NCI-H510A treated with DMSO at 0.1 percent for 48 hours (cell line): Measurements from ENCODE around the gene COL4A1.

Experiments
- DNase-seq: peaks from one replicate; lab custom pipeline; 2025; lab: John Stamatoyannopoulos, UW

Gene COL4A1

DNA sequence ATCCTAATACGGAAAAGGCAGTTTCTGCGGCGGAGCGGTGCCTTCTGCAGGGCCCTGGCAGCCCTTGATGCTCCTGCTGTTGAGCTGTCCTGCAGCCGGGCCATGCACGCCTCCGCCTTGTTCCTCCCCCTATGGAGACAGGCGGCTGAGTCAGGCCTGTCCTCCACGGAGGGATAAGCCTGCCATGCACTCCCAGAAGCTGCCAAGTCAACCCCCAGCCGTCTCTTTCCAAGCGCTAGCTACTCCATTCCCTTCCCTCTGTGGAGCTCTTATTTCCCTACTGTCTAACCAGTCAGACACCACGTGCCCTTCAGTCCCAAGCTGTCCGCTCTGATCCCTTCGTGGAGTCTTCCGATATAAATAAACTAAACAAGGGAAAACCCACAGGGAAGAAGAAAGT is 197.0 kb downstream of the COL4A1 start:
- DNase-seq: no peak

DNA sequence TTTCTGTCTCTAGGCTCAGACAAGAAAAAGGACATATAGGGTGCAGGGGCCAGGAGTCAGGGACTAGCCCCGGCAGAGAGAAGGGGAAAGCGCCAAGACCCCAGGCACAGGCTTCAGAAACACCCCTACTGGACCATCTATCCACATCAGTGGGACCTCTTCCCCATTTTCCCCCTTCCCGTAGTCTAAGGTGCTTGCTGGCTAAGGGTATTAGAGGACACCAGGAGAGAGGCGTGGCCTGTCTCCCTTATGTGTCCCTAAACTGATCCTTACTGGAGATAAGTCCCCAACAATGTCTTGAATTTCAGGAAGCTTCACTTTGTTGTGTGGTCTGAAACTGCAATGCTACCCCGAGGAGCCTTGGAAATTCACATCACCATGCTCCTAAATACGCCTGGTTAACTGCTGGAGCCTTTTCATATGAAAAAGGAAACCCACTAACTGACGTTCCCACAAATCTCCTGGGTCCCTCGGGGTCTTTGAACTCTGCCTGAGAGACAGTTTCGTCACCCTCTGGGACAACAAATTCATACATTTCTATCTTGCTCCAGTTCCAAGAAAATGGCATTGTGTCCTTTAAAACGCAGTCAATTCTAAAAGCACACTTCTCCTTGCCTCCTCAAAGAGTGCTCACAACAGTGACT is 197.7 kb downstream of the COL4A1 start:
- no peak for DNase-seq

DNA sequence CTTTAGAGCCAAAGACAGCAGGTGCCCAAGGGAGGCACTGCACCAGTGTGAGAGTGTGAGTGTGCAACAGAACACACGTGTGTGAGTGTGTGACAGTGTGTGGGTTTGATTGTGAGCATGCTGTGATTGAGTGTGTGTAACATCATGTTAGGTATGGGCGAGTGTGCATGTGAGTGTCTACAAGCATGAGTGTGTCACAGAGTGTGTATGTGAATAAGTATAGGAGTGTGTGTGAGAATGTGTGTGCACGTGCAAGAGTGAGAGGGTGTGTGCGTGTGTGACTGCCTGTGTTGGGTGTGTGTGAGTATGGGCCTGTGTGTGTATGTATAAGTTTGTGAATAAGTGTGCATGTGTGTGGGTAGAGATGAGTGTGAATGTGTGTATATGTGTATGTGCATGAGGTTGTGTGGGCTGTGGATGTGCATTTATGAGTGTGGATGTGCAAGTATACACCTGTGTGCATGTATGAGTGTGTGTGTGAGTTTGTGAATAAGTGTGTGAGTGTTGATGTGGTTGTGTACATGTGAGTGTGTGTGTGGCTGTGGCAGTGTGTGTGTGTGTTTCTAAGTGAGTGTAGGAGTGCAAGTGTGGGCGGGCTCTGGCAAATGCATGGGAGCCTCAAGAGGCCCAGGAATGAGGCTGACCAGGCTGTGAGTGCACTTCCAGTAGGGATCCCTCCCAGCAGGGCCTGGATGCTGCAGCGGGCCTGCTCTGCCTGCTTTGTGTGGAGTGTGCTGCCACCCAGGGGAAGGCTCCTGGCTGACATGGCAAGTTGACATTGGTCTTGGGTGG is 198.4 kb downstream of the COL4A1 start:
- DNase-seq: peak; percentile 70

DNA sequence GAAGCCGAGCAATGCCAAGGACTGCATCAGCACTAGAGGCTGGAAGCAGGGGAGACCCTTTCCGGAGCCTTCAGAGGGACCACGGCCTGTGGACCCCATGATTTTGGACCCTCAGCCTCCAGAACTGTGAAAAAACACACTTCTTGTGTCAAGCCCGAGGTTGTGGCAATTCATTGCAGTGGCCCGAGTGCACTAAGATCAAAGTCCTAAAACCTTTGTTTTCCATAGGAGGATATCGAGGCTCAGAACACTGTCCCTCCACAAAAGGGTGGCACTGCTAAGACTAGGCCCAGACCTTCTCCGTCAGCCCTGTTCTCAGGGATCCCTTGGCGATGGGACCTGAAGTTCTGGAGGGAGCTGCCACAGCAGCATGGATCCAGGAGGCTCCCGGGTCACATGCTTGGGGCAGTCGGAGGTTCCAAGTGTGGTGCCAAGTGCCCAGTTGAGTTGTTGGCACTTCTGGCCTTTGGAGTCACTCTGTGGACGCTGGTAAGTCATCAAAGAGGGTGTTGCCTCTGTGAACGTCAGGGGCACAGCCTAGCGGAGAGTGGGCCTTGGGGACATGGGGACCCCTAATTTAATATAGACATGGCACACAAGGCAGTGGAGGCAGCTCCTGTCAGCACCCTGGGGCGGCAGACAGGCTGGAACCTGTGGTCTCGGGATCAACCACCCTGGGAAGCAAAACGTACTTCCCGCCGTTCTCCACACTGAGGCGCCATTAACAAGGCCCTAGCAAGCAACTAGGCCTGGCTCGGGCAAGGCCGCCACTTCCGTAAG is 199.2 kb downstream of the COL4A1 start:
- DNase-seq: no peak

- DNase-seq: no peak
These were observed 200.2 kb downstream of the COL4A1 start for GRCh38 chr13:110106726-110107125.

DNA sequence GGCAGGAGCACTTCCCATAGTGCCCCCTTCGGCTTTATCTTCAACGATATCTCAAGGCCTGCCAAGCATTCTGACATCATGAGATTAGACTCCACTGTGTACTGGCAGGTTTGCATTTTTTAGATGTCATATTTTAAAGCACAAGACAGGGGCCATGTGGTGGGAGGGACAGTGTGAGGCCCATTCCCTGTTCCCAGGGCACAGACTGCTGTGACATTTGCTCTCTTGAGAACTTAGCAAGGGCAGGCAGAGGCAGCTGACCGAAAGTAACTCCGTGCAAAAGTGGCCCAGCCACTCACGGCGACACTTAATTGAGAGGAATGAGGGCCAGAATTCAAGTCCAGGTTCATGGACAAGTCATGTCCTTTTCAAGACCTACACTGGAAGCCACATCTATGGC is 201.8 kb downstream of the COL4A1 start:
- no peak for DNase-seq

DNA sequence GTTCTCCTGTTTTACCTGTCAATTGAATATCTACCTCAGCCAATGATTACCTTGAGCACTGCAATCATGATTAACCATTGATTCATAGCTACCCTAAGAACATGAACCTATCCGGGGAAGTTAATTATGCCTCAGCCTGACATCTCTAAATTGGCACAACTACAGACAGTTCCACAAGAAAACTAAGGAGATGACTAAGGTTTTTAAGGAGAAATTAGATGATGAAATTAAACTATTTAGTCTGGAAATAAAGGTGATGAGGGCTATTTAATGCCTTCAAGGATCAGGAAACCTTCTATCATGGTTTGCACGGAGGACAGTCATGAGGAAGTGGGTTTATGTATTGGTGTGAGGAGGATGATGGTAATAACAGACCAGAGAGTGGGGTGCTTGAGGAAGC is 203.4 kb downstream of the COL4A1 start:
- DNase-seq: no peak

DNA sequence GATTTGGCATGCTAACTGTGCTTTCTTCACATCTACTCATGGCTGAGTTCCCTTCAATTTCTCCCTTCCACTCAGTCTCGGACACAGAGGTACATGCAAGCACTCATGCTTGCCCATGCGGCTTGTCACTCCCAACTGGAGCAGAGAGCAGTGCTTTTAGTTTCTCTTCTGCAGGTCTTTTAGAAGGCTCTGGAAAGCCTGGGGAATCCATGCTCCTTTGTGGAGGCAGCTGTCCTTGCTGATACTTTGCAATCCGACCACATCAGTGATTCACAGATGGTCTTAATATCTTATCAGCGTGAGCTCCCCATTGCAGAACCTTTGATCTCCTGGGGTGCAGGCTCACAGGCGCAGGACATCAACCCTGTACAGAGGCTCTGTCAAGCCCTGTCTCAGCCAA is 203.9 kb downstream of the COL4A1 start:
- DNase-seq: no peak

GRCh38 chr13:110102053-110102452 is 204.9 kb downstream of the COL4A1 start:
- DNase-seq: no peak

- DNase-seq: no peak
These were observed 207.0 kb downstream of the COL4A1 start for GRCh38 chr13:110099922-110100321.
